ENCODE results near the gene GSTK1.

Gene GSTK1

GRCh38 chr7:143300959-143301935 is 38.0 kb downstream of the GSTK1 start:
- FAIRE-seq, result no peak

- no peak for FAIRE-seq
Observed at GRCh38 chr7:143303733-143304132, 40.5 kb downstream of the GSTK1 start.

- FAIRE-seq, result no peak
Observed at GRCh38 chr7:143304938-143305337, 41.7 kb downstream of the GSTK1 start.

- no peak for FAIRE-seq
Observed at GRCh38 chr7:143305423-143306070, 42.3 kb downstream of the GSTK1 start.

DNA sequence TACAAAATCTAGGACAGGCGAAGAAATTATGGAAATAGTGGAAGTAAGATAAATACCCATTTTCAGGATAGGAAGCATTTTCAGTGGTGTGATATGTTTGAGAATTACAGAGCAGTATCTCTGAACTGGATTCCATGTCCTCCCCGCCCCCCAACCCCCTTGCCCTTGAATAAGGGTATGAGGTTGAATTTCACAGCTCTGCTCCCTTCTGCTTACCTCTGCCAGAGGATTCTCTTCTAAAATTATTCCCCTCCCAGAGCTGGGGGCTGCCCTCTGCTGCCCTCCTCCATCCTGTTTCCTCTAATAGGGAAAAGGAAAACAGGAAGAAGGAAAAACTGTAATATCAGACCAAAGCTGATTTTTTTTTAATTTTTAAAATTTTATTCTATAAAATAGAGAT is 45.4 kb downstream of the GSTK1 start:
- FAIRE-seq, result no peak

DNA sequence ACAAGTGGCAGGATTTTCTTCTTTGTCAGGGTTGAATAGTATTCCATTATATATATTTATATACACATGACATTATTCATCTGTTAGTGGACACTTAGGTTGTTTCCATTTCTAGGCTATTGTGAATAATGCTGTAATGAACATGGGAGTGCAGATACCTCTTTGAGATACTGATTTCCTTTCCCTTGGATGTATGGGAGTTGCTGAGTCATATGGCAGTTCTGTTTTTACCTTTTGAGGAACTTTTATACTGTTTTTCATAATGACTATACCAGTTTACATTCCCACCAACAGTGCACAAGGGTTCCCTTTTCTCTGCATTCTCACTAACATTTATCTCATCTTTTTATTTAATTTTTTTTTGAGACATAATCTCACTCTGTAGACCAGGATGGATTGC is 50.9 kb downstream of the GSTK1 start:
- FAIRE-seq, result no peak

DNA sequence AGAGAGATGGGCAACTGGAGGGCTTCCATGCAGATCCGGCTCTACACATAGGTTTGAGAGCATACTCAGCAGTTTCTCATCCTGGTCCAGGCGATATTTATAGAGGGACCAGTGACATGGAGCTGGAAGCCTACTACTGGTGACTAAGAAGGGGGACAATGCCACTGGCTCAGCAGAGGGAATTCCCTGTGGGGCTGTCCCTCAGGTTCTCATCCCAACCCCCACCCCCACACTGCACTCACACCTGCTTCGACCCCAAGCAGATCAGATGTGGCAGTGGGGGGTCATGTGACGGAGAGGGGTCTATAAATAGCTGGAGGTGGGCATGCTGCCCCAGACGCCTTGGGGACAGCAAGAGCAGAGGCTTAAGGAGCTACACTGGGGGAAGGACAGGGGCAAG is 52.5 kb downstream of the GSTK1 start, which contains the start of gene CLCN1:
CLCN1 (plus strand) TSS at position 336 of the 400 bp plus-strand sequence. CDS start 102 bp downstream, outside the sequence.
- FAIRE-seq, result no peak

DNA sequence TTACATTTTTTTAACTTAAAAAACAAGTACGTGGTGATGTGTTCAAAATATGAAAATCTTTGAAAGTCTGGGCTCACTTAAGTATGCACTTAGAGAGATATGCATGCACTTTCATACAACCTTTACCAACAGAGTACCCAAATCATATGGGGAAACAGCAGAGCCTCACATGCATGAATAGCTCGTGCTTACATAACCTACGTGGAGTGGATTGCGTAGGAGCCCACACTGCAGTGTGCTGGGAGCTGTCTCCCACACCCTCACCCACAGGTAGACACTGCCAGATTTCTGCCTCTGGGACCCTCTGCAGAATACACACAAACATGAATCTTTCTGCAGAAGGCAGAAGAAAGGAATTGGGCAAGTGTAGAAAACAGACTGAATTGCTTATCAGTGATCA is 53.3 kb downstream of the GSTK1 start:
- FAIRE-seq, result no peak

- FAIRE-seq, result no peak
Observed at GRCh38 chr7:143318661-143319060, 55.4 kb downstream of the GSTK1 start.

All from endometrium (tissue), 2 donors.